SK-N-MC (cell line): Measurements from ENCODE around the gene DENND4C.

Experiments
- EZH2 ChIP-seq: fragments of 200-600 bp; sonication (generic); IDR thresholded peaks from one replicate; pipeline ENCODE4 v1.6.1; 2017; ENCODE audit warnings: antibody characterized with exemption
- FOXP2 ChIP-seq: optimal IDR thresholded peaks from 2 replicates; pipeline ENCODE3; 2011; ENCODE audit warnings: mild to moderate bottlenecking, moderate library complexity; ENCODE audit not compliant: insufficient read depth; ENCODE audit errors: extremely low read length, control extremely low read depth
- POLR2AphosphoS5 ChIP-seq: IDR thresholded peaks from 2 replicates; pipeline ENCODE4 v1.6.1; 2012; ENCODE audit warnings: mild to moderate bottlenecking, low read depth, low read length, borderline replicate concordance

DNA sequence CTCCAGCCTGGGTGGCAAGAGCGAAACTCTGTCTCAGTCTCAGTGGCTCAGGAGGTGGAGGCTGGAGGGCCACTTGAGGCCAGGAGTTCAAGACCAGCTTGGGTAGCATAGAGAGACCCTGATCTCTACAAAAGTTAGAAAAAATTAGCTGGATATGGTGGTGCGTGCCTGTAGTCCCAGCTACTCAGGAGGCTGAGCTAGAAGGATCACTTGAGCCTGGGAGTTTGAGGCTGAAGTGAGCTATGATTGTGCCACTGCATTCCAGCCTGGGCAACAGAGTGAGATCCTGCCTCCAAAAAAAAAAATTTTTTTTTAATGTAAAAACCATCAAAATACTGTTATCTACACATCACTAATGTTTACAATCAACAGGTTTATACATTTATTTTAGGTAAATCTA lies 24.6 kb downstream of the DENND4C start:
- TF ChIP-seq POLR2AphosphoS5 (no peak), EZH2 (no peak), FOXP2 (no peak)
